ENCODE results near the gene CACNA1B.

CACNA1B gene

DNA sequence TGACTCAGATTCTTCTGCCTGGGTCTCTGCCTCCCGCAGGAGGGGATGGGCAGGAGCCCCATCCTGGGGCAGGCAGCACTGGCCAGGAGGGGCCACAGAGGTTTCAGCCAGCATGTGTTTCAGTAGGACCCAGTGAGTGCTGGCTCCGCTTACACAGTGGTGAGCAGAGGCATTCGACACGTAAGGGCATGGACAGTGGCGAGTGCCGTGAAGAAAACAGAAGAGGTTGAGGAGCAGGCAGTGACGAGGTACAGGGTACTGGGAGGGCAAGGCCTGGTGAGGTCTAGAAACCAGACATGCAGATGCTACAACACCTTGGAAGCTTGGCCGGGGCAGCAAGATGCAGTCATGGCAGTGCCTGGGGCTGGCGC lies 41.5 kb downstream of the CACNA1B start:
- Histone ChIP-seq H3K4me1 (ENCODE audit: low read length) (no peaks in the 10 kb centered on the region), H3K4me2 (ENCODE audit: low read depth, low read length) (no peak overlapping the region), H3K9ac (ENCODE audit: low read length) (no peak overlapping the region), H3K9me3 (replicated peaks; ENCODE audit: insufficient read depth, low read length) (no peaks in the 10 kb centered on the region), H2AFZ (ENCODE audit: low read length) (no peak overlapping the region), H3K79me2 (ENCODE audit: low read length) (no peaks in the 10 kb centered on the region), H3K4me3 (ENCODE audit: low read length) (no peak overlapping the region), H3K9me2 (replicated peaks; ENCODE audit: insufficient read depth, low read length) (no peaks in the 10 kb centered on the region), H4K20me1 (ENCODE audit: insufficient read depth, low read length) (no peaks in the 10 kb centered on the region), H3K36me3 (replicated peaks; ENCODE audit: insufficient read depth, low read length) (no peaks in the 10 kb centered on the region), H3F3A (ENCODE audit: insufficient read depth, low read length) (no peaks in the 10 kb centered on the region), H3K27ac (ENCODE audit: low read length) (no peak overlapping the region), H3K27me3 (replicated peaks; ENCODE audit: insufficient read depth, low read length) (peaks cover 87% of the 10 kb centered on the region)
- no peak for DNase-seq
- TF ChIP-seq, protein P1, sequence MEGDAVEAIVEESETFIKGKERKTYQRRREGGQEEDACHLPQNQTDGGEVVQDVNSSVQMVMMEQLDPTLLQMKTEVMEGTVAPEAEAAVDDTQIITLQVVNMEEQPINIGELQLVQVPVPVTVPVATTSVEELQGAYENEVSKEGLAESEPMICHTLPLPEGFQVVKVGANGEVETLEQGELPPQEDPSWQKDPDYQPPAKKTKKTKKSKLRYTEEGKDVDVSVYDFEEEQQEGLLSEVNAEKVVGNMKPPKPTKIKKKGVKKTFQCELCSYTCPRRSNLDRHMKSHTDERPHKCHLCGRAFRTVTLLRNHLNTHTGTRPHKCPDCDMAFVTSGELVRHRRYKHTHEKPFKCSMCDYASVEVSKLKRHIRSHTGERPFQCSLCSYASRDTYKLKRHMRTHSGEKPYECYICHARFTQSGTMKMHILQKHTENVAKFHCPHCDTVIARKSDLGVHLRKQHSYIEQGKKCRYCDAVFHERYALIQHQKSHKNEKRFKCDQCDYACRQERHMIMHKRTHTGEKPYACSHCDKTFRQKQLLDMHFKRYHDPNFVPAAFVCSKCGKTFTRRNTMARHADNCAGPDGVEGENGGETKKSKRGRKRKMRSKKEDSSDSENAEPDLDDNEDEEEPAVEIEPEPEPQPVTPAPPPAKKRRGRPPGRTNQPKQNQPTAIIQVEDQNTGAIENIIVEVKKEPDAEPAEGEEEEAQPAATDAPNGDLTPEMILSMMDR (IDR thresholded peaks at IDR 0.05; ENCODE audit: low read length), result no peak
- TF ChIP-seq EZH2 (optimal IDR thresholded peaks at IDR 0.05; ENCODE audit: low read depth, low read length) (no peak), EZH2phosphoT487 (IDR thresholded peaks at IDR 0.05; ENCODE audit: low read length) (no peak)

DNA sequence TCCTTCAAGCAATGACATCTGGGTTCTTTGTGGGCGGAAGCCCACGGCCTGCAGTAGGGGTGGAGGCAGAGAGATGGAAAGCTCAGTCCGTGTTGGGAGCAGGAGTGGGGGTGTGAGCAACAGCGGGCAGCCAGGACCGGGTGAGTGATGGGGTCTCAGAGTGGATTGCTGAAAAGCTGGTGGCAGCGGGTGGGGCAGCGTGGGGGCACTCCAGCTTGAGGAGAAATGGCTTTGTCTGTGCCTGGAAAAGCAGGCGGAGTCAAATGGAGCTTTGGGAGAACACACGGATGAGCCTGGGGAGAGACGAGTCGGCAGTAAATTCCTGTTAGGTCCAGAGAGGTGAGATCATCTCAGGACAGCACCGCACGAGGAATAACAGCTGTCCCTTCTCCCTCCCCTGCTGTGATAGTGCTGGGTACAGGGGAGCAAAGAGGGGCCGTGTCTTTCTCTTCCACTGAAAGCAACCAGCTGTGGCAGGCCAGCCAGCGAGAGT lies 42.1 kb downstream of the CACNA1B start:
- no peak for DNase-seq
- Histone ChIP-seq H3F3A (ENCODE audit: insufficient read depth, low read length) (no peaks in the 10 kb centered on the region), H3K4me1 (ENCODE audit: low read length) (no peaks in the 10 kb centered on the region), H3K9me3 (replicated peaks; ENCODE audit: insufficient read depth, low read length) (no peaks in the 10 kb centered on the region), H2AFZ (ENCODE audit: low read length) (no peak overlapping the region), H3K4me2 (ENCODE audit: low read depth, low read length) (no peak overlapping the region), H3K4me3 (ENCODE audit: low read length) (no peak overlapping the region), H4K20me1 (ENCODE audit: insufficient read depth, low read length) (no peaks in the 10 kb centered on the region), H3K27me3 (replicated peaks; ENCODE audit: insufficient read depth, low read length) (peaks cover 87% of the 10 kb centered on the region), H3K79me2 (ENCODE audit: low read length) (no peaks in the 10 kb centered on the region), H3K9ac (ENCODE audit: low read length) (no peak overlapping the region), H3K9me2 (replicated peaks; ENCODE audit: insufficient read depth, low read length) (no peaks in the 10 kb centered on the region), H3K27ac (ENCODE audit: low read length) (no peak overlapping the region), H3K36me3 (replicated peaks; ENCODE audit: insufficient read depth, low read length) (no peaks in the 10 kb centered on the region)
- TF ChIP-seq EZH2 (optimal IDR thresholded peaks at IDR 0.05; ENCODE audit: low read depth, low read length), result no peak
- TF ChIP-seq, protein P1 (IDR thresholded peaks at IDR 0.05; ENCODE audit: low read length), result no peak
- TF ChIP-seq EZH2phosphoT487 (IDR thresholded peaks at IDR 0.05; ENCODE audit: low read length), result no peak

GRCh38 chr9:137920753-137921152 lies 43.2 kb downstream of the CACNA1B start:
- Histone ChIP-seq H3F3A (ENCODE audit: insufficient read depth, low read length) (no peaks in the 10 kb centered on the region), H3K9me2 (replicated peaks; ENCODE audit: insufficient read depth, low read length) (no peaks in the 10 kb centered on the region), H3K9ac (ENCODE audit: low read length) (no peak overlapping the region), H4K20me1 (ENCODE audit: insufficient read depth, low read length) (no peaks in the 10 kb centered on the region), H2AFZ (ENCODE audit: low read length) (no peak overlapping the region), H3K4me3 (ENCODE audit: low read length) (no peak overlapping the region), H3K27me3 (replicated peaks; ENCODE audit: insufficient read depth, low read length) (peaks cover 83% of the 10 kb centered on the region), H3K9me3 (replicated peaks; ENCODE audit: insufficient read depth, low read length) (no peaks in the 10 kb centered on the region), H3K4me2 (ENCODE audit: low read depth, low read length) (no peak overlapping the region), H3K27ac (ENCODE audit: low read length) (no peak overlapping the region), H3K79me2 (ENCODE audit: low read length) (no peaks in the 10 kb centered on the region), H3K36me3 (replicated peaks; ENCODE audit: insufficient read depth, low read length) (no peaks in the 10 kb centered on the region), H3K4me1 (ENCODE audit: low read length) (no peaks in the 10 kb centered on the region)
- no peak for DNase-seq
- no peak for TF ChIP-seq EZH2phosphoT487 (IDR thresholded peaks at IDR 0.05; ENCODE audit: low read length)
- TF ChIP-seq EZH2 (optimal IDR thresholded peaks at IDR 0.05; ENCODE audit: low read depth, low read length), result no peak
- TF ChIP-seq, protein P1 (IDR thresholded peaks at IDR 0.05; ENCODE audit: low read length), result no peak
